Measurements from ENCODE around the gene IL1A.

The IL1A gene

DNA sequence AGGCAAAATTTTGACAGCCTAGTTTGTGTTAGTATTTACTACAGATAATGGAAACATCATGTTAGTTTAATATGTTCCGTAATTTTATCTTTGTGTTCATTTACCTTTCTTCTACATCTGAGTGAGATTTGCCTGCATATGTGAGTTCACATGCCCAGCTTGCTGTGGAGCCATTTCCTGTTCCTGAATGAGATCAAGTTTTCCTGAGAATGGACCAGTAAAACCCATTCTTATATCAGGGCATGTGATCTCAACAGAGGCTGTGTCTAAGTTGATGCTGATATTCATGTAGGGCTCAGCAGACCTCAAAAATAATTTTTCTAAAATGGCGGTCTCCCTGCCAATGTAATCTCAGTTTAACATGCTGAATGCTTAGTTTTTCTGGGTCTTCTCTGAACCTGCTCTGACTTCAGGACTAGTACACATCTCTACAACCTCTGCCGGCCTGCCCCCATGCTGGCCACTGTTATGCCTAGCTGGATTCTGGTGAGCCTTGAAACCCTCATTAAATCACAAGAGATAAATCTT is 1.0 kb downstream of the IL1A start:
- H3K4me1 ChIP-seq (ENCODE audit: insufficient read depth, poor library complexity, severe bottlenecking), result peaks cover 59% of the 10 kb centered on the region
- no peaks in the 10 kb centered on the region for H3K27me3 ChIP-seq (ENCODE audit: insufficient read depth, poor library complexity, severe bottlenecking)
- DNase-seq (ENCODE audit: low spot score), result no peak
- peaks cover 59% of the 10 kb centered on the region for H3K36me3 ChIP-seq (ENCODE audit: low read depth)
- H3K9me3 ChIP-seq (ENCODE audit: severe bottlenecking), result no peaks in the 10 kb centered on the region
- TF ChIP-seq, protein P1, sequence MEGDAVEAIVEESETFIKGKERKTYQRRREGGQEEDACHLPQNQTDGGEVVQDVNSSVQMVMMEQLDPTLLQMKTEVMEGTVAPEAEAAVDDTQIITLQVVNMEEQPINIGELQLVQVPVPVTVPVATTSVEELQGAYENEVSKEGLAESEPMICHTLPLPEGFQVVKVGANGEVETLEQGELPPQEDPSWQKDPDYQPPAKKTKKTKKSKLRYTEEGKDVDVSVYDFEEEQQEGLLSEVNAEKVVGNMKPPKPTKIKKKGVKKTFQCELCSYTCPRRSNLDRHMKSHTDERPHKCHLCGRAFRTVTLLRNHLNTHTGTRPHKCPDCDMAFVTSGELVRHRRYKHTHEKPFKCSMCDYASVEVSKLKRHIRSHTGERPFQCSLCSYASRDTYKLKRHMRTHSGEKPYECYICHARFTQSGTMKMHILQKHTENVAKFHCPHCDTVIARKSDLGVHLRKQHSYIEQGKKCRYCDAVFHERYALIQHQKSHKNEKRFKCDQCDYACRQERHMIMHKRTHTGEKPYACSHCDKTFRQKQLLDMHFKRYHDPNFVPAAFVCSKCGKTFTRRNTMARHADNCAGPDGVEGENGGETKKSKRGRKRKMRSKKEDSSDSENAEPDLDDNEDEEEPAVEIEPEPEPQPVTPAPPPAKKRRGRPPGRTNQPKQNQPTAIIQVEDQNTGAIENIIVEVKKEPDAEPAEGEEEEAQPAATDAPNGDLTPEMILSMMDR (IDR thresholded peaks at IDR 0.05; ENCODE audit: poor library complexity, severe bottlenecking), result no peak
- peak overlapping the region; percentile 45 for H3K4me3 ChIP-seq (ENCODE audit: severe bottlenecking)
- peak overlapping the region; percentile 87 for H3K27ac ChIP-seq (ENCODE audit: poor library complexity, severe bottlenecking)
- no peak for ATAC-seq (ENCODE audit: low read depth)

DNA sequence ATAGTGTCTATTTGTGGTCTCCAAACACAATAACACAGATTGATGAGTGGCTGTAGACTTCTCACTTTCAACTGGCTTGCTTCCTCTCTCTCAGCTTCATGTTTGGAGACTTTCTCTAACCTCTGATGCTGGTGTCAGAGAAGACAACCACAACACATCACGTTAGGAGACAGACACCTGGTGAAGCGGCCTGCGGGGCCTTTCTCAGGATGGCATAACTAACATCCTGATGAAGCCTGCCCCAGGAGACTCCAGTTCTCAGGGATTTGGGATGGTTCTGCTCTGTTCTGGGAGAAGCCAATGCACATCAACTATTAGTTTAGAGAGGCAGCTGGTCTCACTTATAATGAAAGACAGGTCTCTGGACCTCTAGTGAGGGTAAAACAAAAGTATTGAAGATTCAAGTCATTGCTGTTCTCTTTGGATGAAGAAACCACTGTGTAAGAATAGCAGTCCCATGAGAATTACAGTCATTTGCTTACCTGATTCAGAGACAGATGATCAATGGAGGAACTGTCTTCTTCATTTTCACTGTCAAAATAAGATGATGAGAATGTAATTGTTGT is 2.0 kb downstream of the IL1A start:
- ATAC-seq (ENCODE audit: low read depth) (no peak), DNase-seq (ENCODE audit: low spot score) (no peak)
- Histone ChIP-seq H3K36me3 (ENCODE audit: low read depth) (peaks cover 69% of the 10 kb centered on the region), H3K9me3 (ENCODE audit: severe bottlenecking) (no peaks in the 10 kb centered on the region), H3K27me3 (ENCODE audit: insufficient read depth, poor library complexity, severe bottlenecking) (no peaks in the 10 kb centered on the region), H3K27ac (ENCODE audit: poor library complexity, severe bottlenecking) (peak overlapping the region; percentile 87), H3K4me1 (ENCODE audit: insufficient read depth, poor library complexity, severe bottlenecking) (peaks cover 50% of the 10 kb centered on the region), H3K4me3 (ENCODE audit: severe bottlenecking) (peak overlapping the region; percentile 45)
- TF ChIP-seq, protein P1 (IDR thresholded peaks at IDR 0.05; ENCODE audit: poor library complexity, severe bottlenecking), result no peak

DNA sequence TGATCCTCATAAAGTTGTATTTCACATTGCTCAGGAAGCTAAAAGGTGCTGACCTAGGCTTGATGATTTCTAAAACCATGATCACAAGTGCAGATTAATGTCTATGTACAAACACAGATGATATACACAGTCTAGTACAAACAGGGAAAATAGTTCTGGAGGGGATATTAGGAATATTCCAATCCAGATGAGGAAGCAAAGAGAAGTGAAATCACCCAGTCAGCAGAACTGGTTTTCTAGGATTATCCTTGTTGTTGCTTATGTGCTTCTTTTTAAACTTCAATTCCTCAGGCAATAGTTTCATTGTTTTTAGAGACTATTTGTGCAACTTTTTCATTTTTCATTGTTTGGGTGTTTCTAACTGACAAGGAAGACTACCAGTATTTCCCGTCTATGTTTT is 4.7 kb downstream of the IL1A start:
- ATAC-seq (ENCODE audit: low read depth), result no peak
- TF ChIP-seq, protein P1 (IDR thresholded peaks at IDR 0.05; ENCODE audit: poor library complexity, severe bottlenecking), result no peak
- Histone ChIP-seq H3K4me1 (ENCODE audit: insufficient read depth, poor library complexity, severe bottlenecking) (peaks cover 24% of the 10 kb centered on the region), H3K27ac (ENCODE audit: poor library complexity, severe bottlenecking) (peak overlapping the region; percentile 87), H3K36me3 (ENCODE audit: low read depth) (peaks cover 89% of the 10 kb centered on the region), H3K4me3 (ENCODE audit: severe bottlenecking) (no peak overlapping the region), H3K9me3 (ENCODE audit: severe bottlenecking) (no peaks in the 10 kb centered on the region), H3K27me3 (ENCODE audit: insufficient read depth, poor library complexity, severe bottlenecking) (no peaks in the 10 kb centered on the region)
- no peak for DNase-seq (ENCODE audit: low spot score)

DNA sequence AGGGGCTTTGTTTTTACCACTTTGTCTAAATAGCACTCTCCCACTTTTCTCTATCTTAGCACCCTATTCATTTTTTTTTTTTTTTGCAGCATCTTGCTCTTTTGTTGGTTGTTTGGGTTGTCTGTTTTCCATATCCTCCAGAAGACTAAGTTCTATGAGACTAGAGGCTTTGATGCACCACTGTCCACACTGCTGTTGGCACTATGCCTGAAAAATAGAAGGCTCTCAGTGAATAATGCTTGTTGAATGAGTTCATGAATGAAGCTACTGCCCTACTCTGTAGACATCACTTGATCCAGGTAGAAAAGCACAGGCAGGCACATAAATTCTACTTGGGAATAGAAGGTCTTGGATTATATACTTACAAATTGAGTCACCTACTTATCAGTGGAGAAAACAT is 7.3 kb downstream of the IL1A start:
- Histone ChIP-seq H3K27ac (ENCODE audit: poor library complexity, severe bottlenecking) (peak overlapping the region; percentile 87), H3K4me1 (ENCODE audit: insufficient read depth, poor library complexity, severe bottlenecking) (peaks cover 20% of the 10 kb centered on the region), H3K27me3 (ENCODE audit: insufficient read depth, poor library complexity, severe bottlenecking) (no peaks in the 10 kb centered on the region), H3K36me3 (ENCODE audit: low read depth) (peaks cover 71% of the 10 kb centered on the region), H3K4me3 (ENCODE audit: severe bottlenecking) (no peak overlapping the region), H3K9me3 (ENCODE audit: severe bottlenecking) (no peaks in the 10 kb centered on the region)
- TF ChIP-seq, protein P1 (IDR thresholded peaks at IDR 0.05; ENCODE audit: poor library complexity, severe bottlenecking), result no peak
- ATAC-seq (ENCODE audit: low read depth) (no peak), DNase-seq (ENCODE audit: low spot score) (no peak)

DNA sequence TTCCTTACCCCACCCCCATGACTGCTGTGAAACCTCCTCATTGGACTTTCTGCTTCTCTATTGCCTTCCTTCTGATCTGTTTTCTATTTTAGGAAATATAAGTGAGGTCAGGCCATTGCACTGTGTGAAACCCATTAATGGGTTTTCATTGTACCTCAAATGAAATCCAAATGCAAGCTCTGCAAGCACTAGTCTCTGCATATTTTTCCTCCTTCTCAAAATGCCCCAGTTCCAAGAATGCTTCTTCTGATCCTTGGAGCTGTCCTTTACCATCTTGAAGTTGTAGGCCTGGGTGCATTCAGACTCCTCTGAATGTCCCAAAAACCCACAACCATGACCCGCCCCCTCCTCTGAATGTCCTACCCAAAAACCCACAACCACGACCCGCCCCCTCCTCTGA is 8.2 kb downstream of the IL1A start:
- Histone ChIP-seq H3K27ac (ENCODE audit: poor library complexity, severe bottlenecking) (peak overlapping the region; percentile 50), H3K4me1 (ENCODE audit: insufficient read depth, poor library complexity, severe bottlenecking) (peaks cover 12% of the 10 kb centered on the region), H3K27me3 (ENCODE audit: insufficient read depth, poor library complexity, severe bottlenecking) (no peaks in the 10 kb centered on the region), H3K4me3 (ENCODE audit: severe bottlenecking) (no peak overlapping the region), H3K36me3 (ENCODE audit: low read depth) (peaks cover 62% of the 10 kb centered on the region), H3K9me3 (ENCODE audit: severe bottlenecking) (no peaks in the 10 kb centered on the region)
- DNase-seq (ENCODE audit: low spot score) (no peak), ATAC-seq (ENCODE audit: low read depth) (no peak)
- TF ChIP-seq, protein P1 (IDR thresholded peaks at IDR 0.05; ENCODE audit: poor library complexity, severe bottlenecking), result no peak

Data from RWPE2 (cell line).